HG02588 (cell line): ENCODE results near the gene COL20A1.

Source experiments
- ATAC-seq: cut with Tn5 transposase; IDR thresholded peaks from one replicate; pipeline ENCODE4 v1.9.1; 2021; ENCODE audit warnings: mild to moderate bottlenecking, moderate library complexity; ENCODE audit not compliant: unreplicated experiment

COL20A1 gene

GRCh38 chr20:63260521-63260920, 32.5 kb upstream of the COL20A1 start:
- ATAC-seq: no peak

- ATAC-seq: no peak
These were observed 31.8 kb upstream of the COL20A1 start for GRCh38 chr20:63261060-63261794.

- no peak for ATAC-seq
These were observed 31.0 kb upstream of the COL20A1 start for GRCh38 chr20:63261795-63262528.

- no peak for ATAC-seq
These were observed 30.1 kb upstream of the COL20A1 start for GRCh38 chr20:63262836-63263235.

GRCh38 chr20:63264000-63264399, 29.0 kb upstream of the COL20A1 start:
- ATAC-seq: no peak

GRCh38 chr20:63264519-63264918, 28.5 kb upstream of the COL20A1 start:
- no peak for ATAC-seq

GRCh38 chr20:63265891-63266515, 27.0 kb upstream of the COL20A1 start:
- ATAC-seq: no peak

- ATAC-seq: no peak
These were observed 25.3 kb upstream of the COL20A1 start for GRCh38 chr20:63267691-63268090.

- no peak for ATAC-seq
These were observed 24.7 kb upstream of the COL20A1 start for GRCh38 chr20:63268256-63268655.

GRCh38 chr20:63268671-63269439, 24.1 kb upstream of the COL20A1 start:
- no peak for ATAC-seq

GRCh38 chr20:63269724-63270123, 23.3 kb upstream of the COL20A1 start:
- ATAC-seq: no peak

- ATAC-seq: no peak
These were observed 22.2 kb upstream of the COL20A1 start for GRCh38 chr20:63270606-63271325.

GRCh38 chr20:63272105-63273058, 20.6 kb upstream of the COL20A1 start, which contains the start of gene ARFGAP1:
TSS of gene ARFGAP1 (plus strand) at chr20:63272813. CDS start at chr20:63275581, 2,768 bp downstream.
- peak; percentile 90 for ATAC-seq

- ATAC-seq: no peak
These were observed 19.9 kb upstream of the COL20A1 start for GRCh38 chr20:63273059-63273579.

- ATAC-seq: no peak
These were observed 19.2 kb upstream of the COL20A1 start for GRCh38 chr20:63273635-63274380.

- ATAC-seq: no peak
These were observed 18.4 kb upstream of the COL20A1 start for GRCh38 chr20:63274381-63275228.

GRCh38 chr20:63275825-63276224, 17.2 kb upstream of the COL20A1 start:
- no peak for ATAC-seq
